ENCODE data around the gene GPR152.

The GPR152 gene, protein sequence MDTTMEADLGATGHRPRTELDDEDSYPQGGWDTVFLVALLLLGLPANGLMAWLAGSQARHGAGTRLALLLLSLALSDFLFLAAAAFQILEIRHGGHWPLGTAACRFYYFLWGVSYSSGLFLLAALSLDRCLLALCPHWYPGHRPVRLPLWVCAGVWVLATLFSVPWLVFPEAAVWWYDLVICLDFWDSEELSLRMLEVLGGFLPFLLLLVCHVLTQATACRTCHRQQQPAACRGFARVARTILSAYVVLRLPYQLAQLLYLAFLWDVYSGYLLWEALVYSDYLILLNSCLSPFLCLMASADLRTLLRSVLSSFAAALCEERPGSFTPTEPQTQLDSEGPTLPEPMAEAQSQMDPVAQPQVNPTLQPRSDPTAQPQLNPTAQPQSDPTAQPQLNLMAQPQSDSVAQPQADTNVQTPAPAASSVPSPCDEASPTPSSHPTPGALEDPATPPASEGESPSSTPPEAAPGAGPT

DNA sequence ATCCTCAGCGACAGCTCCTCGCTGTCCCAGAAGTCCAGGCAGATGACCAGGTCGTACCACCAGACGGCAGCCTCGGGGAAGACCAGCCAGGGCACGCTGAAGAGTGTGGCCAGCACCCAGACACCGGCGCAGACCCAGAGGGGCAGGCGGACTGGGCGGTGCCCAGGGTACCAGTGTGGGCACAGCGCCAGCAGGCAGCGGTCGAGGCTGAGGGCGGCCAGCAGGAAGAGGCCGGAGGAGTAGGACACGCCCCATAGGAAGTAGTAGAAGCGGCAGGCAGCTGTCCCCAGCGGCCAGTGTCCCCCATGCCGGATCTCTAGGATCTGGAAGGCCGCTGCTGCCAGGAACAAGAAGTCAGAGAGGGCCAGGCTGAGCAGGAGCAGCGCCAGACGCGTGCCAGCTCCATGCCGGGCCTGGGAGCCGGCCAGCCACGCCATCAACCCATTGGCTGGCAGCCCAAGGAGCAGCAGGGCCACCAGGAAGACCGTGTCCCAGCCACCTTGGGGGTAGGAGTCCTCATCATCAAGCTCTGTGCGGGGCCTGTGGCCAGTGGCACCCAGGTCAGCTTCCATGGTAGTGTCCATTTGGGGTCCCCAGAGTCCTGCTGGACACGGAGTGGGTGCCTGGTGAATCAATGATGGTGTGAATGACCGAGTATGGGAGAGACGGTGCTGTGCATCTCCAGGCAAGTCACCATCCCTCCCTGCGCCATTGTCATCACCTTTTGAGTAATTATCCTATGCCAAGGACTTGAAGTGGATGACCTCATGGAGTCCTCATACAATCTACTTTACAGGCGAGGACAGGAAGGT, at the start of gene GPR152:
Gene GPR152 (minus strand): TSS at position 589 of the 812 bp plus-strand sequence. CDS start 5 bp downstream, at position 584.
- no peak for DNase-seq

DNA sequence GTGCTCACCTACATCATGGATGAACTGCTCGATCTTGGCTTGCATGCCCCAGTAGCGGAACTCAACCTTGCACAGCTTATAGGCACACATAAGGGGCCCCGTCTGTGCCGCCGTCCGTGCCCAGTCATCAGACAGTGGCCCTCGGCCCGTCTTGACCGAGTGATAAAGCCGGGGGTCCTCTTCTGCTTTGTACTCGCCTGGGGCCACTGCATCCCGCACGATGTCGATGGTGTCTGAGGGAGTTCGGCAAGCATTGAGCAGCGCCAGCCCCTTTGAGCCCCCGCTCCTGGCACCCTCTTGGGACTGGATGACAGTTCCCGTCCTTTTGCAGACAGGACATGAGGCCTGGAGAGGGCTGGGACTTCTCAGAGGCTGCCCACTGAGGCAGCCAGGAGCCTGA, 49.3 kb upstream of the GPR152 start:
- no peak for DNase-seq

DNA sequence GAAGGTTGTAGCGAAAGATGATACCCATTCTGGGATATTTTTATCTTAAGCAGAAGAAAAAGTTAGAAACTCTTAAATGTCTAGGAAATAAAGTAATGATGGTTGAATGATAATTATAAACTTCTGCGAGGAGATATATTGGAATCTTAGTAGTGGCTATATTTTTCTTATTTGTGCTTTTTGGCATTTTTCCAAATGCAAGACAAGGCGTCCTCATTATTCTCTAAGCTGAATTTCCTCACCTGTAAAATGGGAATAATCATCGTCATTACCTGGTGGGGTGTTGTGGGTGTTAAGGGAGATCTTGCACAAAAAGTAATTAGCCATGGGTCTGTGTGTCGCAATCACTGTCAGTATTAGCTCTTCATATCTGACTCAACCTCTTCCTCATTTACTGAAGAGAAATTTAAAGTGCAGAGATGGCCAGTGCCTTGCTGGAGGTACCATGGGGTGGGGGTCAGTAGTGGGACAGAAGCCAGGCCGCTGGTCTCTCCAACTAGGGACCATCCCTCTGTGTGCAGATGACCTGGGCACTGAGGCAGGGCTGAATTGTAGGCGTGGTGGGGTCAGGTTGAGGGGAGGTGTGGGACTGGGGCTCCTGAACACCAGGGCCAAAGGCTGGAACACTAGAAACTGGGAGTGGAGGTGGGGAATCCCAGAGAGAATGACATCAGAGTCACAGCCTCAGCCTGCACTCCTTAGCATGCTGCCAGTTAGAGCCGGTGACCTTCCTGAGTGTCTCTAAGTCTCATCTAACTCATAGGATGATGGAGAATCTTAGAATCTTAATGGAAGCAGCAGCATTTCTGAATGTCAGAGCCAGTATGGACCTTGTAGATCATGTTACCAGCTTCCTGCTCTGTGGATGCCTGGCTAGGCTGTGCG, 48.5 kb upstream of the GPR152 start:
- no peak for DNase-seq

DNA sequence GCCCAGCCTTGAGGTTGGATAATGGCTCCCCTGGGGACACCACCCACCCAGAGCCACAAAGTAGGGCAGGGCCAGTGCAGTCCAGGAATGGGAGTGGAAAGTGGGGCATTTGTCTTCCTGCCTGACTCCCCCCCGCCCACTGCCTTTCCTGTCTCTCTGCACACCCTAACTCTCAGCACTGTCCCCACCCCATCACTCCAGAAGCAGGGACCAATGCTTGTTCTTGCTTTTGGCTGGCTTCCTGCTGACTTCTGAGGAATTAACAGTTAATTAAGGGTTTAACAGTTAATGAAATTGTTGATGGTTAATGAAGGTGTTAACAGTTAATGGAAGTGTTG, 47.9 kb upstream of the GPR152 start:
- DNase-seq: no peak

DNA sequence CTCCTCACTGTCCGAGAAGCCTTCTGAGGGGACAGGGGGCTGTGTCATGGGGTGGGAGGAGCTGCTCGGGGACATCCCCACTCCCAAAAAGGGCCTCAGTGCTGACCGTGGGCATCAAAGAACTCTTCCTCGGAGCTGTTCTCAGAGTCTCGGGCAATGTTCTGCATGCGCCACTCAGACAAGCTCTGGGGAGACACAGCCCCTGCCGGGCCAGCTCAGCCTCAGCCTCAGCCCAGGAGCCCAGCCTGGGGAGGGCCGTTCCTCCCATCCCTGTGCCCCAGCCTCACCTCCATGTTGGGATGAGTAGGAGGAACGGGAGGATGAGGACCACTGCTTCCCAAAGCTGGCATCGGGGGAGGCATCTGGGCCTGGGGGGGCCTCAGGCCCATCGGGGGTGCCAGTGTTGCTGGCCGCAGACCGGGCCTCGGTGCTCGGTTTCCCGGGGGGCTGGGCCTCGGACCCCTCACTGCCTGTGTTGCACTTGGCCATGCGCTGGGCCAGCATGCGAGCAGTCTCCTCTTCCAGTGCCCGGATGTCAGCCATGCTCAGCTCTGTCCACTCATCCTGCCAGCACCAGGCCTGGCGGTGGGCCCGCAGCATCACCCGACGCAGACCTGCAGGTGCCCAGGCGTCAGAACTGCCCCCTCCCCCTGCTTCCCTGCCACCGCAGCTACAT, 47.4 kb upstream of the GPR152 start:
- no peak for DNase-seq

DNA sequence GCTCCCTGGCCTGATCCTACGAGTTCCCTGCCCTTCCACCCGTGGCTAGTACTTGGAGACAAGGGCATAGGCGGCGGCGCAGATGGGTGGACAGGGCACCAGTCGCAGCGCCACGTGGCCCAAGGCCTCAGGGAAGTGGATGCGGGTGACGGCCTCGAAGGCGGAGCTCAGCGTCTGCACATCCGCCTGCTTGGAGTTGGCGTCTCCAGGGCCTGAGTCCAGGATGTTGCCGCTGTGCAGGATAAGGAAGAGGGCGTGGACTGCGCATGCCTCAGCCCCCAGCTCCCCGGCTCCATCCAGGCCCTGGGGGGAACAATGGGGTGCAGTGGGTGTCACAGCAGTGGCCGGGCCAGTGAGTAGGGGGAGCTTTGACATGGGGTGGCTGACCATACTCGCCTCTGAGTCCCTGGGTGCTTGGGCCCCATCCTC, 46.0 kb upstream of the GPR152 start:
- DNase-seq: no peak

DNA sequence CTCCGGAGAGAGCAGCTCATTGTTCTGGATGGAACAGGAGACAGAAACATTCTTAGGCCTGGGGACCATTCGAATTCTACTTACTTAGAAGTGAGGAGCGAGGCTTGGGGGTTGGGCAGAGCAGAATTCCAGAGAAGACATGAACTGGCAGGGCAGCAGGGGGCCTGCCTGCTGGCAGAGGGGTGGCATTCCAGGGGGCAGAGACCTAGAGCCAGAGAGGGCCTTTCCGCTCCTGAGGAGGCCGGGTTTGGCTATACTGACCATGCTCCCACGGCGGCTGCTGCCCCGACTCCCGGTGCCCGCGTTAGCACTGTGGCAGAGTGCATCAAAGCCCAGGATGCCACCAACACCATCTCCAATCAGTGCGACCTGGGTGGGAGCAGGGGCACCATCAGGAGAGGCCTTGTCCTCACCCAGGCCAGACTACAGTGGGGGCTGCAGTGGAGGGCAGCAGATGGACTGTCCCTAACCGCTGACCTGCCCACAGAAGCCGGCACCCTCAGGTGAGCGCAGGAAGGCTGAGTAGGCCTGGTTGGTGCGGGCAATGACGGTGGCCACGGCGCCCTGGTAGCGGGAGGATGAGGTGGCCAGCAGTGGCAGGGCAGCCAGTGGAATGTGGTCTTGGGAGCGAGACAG, 45.2 kb upstream of the GPR152 start:
- DNase-seq: no peak

DNA sequence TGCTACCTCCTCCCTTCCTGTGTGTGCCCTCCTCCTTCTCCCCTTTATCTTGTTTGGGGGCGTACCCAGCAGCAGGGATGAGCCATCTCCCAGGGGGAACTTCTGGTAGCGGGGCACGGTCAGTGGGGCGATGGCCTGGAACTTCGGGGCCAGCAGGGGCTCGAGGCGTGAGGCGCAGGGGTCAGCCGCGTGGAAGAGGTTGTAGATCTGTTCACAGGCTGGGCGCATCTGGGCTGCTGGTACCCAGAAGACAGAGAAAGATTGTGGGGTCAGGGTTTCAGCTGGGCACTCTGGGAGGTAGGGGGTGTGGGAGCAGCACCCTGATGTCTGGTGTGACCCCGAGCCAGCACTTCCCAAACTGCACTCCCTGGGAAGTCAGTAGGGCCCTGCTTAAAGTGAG, 43.6 kb upstream of the GPR152 start:
- no peak for DNase-seq

DNA sequence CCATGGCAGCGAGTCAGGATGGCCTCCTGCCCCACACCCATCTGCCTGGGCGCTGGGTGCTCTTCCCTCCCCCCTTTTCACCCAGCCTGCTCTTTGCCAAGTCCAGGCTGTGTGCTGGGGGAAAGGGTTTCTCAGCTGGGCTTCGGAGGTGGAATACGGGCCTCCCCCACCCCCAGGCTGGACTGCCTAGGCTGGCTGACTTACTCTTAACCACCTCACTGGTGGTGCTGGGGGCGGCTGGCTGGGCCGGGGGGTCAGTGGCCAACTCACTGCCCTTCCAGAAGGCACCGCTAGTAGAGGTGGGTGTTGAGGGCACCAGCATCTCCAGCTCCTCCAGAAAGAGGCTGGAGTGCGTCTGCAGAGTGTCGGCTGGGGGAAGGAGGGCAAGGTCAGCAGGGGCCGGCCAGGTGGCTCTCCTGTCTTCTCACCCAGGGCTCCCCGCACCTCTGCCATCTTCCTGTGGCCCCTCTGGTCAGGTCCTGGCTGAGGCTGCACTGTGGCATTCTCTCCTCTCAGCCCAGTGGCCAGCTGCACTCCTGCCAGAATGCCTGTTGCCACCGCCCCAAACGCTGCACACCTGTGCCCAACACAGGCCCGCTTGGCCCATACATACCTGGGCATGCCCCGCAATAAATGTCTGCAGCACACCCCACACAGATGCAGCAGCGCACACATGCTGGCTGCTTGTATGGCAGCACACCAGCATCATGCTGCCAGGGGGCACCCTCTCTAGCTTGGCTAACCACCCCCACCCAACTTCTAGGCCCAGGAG, 42.9 kb upstream of the GPR152 start:
- DNase-seq: no peak

DNA sequence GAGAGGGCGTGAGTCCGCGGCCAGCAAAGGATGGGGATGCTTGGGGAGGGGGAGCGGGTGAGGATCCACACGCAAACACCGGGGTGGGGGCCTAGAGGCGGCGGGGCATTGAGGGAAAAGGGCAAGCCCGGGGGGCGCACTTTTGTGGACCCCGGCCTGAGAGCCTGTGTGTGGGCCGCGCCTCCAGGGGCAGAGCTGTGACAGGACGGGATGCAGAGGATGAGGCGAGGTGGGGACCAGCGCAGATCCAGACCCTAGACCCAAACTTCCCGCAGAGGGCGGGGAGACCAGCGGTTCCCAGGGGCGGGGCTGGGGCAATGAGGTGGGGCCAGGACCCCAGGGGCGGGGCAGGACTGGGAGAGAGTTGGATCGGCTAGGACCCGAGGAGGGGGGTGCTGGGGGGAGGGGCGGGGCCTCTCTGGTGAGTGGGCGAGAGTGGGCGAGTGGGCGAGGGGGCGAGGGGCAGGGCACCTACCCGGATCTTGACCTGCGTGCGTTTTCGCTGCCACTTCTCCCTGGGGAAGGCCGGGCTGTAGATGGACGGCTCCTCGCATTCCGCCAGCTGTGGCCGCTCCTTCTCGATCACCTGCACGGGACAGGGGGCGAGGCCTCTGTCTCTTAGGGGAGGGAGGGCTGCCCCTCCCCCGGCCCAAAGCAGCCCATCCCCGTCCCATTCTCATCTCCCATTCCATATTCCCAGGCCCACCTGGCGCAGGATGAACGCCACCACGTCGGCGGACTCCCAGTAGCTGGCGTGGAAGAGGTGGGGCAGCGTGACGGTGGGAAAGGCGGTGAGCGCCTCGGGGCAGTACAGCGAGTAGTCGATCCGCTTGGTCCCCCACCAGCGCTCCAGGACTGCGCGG, 42.1 kb upstream of the GPR152 start:
- DNase-seq: no peak

DNA sequence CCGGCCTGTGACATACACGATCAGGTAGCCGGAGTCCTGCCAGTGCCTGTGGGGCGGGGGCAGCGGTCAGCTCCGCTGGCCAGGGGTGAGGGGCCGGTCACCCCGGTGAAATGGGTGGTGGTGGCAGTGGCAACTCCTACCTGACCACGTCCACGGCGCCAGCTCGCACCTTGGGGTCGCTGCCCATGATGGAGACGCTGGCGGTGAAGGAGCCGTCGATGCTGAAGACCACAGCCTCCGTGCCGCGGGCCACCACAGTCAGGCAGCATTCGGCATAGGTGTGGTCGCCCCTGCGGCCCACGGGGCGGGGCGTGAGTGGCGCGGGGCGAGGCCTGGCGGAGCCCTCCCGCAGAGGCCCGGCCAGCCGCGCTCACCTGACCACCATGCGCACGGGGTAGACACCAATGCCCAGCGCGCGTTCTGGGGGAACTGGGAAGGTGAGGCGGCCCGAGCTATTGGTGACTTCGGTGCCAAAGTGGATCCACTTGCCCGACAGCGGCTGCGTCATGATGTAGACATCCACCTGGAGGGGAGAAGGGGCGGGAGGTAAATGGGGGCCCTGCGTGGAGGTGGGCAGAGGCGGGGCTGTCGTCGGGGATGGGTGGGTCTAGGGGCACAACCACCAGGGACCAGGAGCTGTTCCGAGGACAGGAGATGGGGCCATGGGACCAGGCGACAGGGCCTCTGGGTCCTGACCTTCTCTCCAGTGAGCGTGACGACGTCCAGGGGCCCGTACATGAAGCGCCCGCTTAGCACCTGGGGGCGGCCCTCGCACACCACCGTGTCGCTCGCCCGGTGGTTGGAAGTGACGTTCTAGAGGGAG, 41.2 kb upstream of the GPR152 start:
- DNase-seq: no peak

DNA sequence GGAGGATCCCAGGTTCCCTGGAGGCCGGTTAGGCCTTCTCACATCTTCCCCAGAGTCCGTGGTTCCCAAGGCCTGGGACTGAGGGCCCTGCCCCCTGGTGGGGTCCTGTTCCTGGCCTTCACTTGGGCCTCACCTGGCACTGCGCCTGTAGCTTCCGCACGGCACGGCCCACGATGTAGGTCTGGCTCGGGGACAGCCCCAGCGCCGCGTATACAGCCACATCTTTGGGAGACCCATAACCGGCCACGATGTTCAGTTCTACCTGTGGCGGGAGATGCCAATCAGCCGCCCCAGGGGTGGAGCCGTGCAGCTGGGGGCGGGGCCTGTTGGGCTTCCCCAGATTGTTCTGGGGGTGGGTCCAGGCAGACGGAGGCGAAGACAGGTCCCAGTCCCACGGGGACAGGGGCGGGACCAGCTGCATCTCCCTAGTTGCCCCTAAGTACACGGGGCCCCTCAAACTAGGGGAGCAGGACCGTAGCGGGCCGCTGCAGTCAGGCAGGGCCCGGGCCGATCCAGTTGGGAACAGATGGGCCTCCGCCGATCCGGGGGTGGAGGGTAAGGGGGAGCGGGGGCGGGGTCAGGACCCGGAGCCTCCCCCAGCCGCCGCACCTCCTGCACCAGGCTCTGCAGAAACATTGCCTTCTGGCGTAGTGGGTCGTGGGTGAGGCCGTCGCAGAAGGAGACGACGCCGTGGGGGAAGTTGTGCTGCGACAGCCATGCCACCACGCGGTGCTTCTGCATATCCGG, 40.4 kb upstream of the GPR152 start:
- DNase-seq: no peak

DNA sequence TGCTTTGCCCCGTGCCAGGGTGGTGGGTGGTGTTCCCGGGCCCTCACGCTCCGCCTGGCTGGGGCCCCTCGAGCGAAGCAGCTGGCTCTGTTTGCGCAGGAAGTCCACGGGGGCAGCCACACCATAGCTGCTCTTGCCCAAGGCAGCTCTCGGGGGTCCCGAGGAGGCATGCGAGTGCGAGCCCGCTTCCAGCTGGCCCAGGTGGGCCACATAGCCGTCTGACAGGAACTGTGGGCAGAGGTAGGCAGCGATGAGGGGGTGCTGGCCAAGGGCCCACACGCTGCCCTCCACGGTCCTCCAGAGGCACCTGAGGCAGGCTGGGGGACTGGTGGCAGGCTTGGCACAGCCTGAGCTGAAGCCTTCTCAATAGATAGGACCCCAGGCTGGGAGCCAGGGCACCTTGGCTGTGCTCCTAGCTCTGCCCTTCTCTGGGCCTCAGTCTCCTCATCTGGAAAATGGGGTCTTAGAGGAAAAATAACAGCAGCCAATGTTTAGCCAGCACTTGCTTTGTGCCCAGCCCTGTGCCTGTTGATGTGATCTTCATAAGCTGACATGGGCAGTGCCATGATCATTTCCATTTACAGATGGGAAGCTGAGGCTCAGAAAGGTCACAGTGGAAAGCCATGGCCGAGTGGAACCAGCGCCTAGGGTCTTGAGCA, 39.7 kb upstream of the GPR152 start:
- DNase-seq: no peak

DNA sequence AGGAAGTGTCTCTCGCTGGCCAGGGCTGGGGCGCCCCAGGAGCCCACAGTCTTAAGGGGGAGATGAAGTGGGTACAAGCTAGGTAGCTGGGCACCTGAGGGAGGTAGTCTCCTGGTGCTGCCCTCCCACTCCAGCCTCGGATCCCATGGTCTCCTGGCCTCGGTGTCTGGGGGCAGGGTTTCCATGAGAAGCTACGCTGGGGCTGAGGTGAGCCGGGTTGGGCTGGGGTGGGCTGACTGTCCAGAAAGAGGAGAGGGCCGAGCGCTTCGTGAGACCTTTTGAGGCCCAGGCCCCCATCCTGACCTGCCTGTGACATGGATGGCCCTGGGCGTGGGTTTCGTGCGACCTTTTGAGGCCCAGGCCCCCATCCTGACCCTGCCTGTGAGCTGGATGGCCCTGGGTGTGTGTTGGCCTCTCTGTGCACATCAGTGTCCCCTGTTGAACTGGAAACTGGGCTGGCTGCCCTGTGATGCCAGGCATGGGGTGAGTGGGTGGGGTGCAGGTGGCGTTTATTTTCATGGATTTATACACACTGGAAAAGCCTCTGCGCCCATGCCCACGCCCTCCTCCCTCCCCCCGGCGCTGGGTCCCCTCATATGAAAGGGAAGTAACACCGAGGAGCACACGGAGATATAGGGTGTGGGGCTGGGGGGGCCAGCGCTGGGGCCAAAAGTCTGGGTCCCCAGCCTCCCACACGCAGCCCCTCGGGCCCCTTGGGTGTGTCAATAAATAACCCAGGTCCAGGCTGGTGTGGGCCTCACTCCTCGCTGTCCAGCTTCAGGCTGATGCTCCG, 38.9 kb upstream of the GPR152 start:
- no peak for DNase-seq

DNA sequence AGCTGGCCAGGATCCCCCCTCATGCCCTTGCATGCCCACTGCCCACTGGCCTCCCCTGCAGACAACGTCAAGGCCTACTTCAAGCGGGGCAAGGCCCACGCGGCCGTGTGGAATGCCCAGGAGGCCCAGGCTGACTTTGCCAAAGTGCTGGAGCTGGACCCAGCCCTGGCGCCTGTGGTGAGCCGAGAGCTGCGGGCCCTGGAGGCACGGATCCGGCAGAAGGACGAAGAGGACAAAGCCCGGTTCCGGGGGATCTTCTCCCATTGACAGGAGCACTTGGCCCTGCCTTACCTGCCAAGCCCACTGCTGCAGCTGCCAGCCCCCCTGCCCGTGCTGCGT, 38.2 kb upstream of the GPR152 start:
- DNase-seq: no peak

DNA sequence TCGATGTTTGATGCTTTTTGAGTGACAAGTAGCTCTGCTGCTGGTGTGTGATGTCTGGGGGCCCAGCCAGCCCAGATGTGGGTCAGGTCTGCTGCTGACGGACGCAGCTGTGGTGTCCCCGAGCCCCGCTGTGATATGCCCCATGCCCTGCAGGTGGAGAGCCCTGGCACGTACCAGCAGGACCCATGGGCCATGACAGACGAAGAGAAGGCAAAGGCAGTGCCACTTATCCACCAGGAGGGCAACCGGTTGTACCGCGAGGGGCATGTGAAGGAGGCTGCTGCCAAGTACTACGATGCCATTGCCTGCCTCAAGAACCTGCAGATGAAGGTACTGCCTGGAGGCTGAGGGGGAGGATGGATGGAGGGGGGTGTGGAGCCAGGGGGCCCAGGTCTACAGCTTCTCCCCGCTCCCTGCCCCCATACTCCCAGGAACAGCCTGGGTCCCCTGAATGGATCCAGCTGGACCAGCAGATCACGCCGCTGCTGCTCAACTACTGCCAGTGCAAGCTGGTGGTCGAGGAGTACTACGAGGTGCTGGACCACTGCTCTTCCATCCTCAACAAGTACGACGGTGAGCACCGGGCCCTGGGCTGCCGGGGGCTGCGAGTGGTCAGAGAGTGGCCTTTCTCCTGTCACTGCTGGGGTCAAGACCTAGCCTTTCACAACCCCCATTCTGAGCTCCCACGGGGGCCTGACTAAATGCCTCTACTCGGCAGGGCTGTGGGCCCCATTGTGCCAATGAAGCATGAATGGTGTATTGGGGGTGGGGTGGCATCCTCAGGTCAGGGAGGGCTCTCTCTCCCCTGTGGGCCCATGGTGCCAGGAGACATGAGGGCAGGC, 37.6 kb upstream of the GPR152 start:
- no peak for DNase-seq

Measured in NK-92 treated with Interleukin-12 subunit alpha and Interleukin-12 subunit beta, amount 100 ng/mL, for 24 hours (cell line).